H1 (cell line): ENCODE results near the gene LAMB3. TPM values are rescaled to one million over a fixed set of nuclear protein-coding genes. Genes with fewer than 3 reads are reported as not detected.

Experiments
- CTCF ChIA-PET: fragments of 300-600 bp; sonication (Branson Sonifier 250); formaldehyde crosslinking; loops from one replicate; lab custom pipeline; 2021; ENCODE audit not compliant: partially characterized antibody; lab: Charles Lee
- POLR2A ChIA-PET: fragments of 300-600 bp; sonication (Branson Sonifier 250); formaldehyde crosslinking; loops from one replicate; lab custom pipeline; 2021; ENCODE audit warnings: inconsistent platforms; ENCODE audit not compliant: partially characterized antibody; lab: Charles Lee
- DNase-seq, 2 experiments: peaks; one replicate each; pipeline versions ENCODE4 v3.0.0 to v3.0.0-alpha.2; 2010 to 2022; ENCODE audit warnings: low spot score in 2 of 2, low read depth in 1 of 2, mixed read lengths in 1 of 2
- FAIRE-seq: peaks from 2 replicates; lab custom pipeline; 2011; peaks lifted over from hg19 to GRCh38; lab: Jason Lieb, UNC
- H2AFZ ChIP-seq: 2 replicates; pipeline ENCODE4 v1.8.1; 2012; ENCODE audit warnings: low read length, inconsistent platforms
- H2AK5ac ChIP-seq: 2 replicates; pipeline ENCODE4 v1.6.1; 2013; ENCODE audit warnings: low read depth, low read length
- H2BK120ac ChIP-seq: replicated peaks from 2 replicates; pipeline ENCODE3; 2013; ENCODE audit warnings: low read depth, low read length, inconsistent platforms
- H2BK12ac ChIP-seq: 2 replicates; pipeline ENCODE4 v1.6.1; 2013; ENCODE audit warnings: low read depth, low read length
- H2BK15ac ChIP-seq: 2 replicates; pipeline ENCODE4 v1.6.1; 2013; ENCODE audit warnings: low read length
- H2BK20ac ChIP-seq: 2 replicates; pipeline ENCODE4 v1.6.1; 2013; ENCODE audit warnings: low read length
- H2BK5ac ChIP-seq: 2 replicates; pipeline ENCODE4 v1.6.1; 2013; ENCODE audit warnings: low read depth, low read length
- H3K14ac ChIP-seq: 2 replicates; pipeline ENCODE4 v1.6.1; 2013; ENCODE audit warnings: inconsistent platforms; ENCODE audit not compliant: insufficient read length
- H3K18ac ChIP-seq: 2 replicates; pipeline ENCODE4 v1.6.1; 2013; ENCODE audit warnings: low read length; ENCODE audit errors: extremely low read depth
- H3K23ac ChIP-seq: 2 replicates; pipeline ENCODE4 v1.6.1; 2013; ENCODE audit warnings: inconsistent platforms; ENCODE audit not compliant: insufficient read length
- H3K23me2 ChIP-seq: 2 replicates; pipeline ENCODE4 v1.6.1; 2013; ENCODE audit warnings: low read depth, low read length
- H3K27ac ChIP-seq: 2 replicates; pipeline ENCODE4 v1.6.1; 2011; ENCODE audit warnings: low read depth, low read length, inconsistent platforms
- H3K27me3 ChIP-seq, 4 experiments: replicated peaks in 1 of 4; 1 replicate in 1 of 4; 2 replicates in 3 of 4; pipeline versions ENCODE4 v1.6.1 to v1.8.1; 2011 to 2013; ENCODE audit warnings: low read length in 3 of 4, mild to moderate bottlenecking in 3 of 4, inconsistent platforms in 2 of 4, mixed read lengths in 2 of 4, moderate library complexity in 1 of 4; ENCODE audit not compliant: control insufficient read depth in 3 of 4, insufficient read depth in 3 of 4; ENCODE audit errors: extremely low read depth in 1 of 4
- H3K36me3 ChIP-seq, 4 experiments: 2 replicates each; pipeline versions ENCODE4 v1.6.1 to v1.8.1; 2011 to 2013; ENCODE audit warnings: mild to moderate bottlenecking in 4 of 4, low read length in 3 of 4, moderate library complexity in 2 of 4, control low read depth in 1 of 4, inconsistent platforms in 1 of 4; ENCODE audit not compliant: insufficient read depth in 4 of 4, control insufficient read depth in 2 of 4
- H3K4ac ChIP-seq: replicated peaks from 2 replicates; pipeline ENCODE3; 2013; ENCODE audit warnings: low read length, low read depth, mixed read lengths, inconsistent platforms; ENCODE audit not compliant: insufficient read length
- H3K4me1 ChIP-seq, 4 experiments: replicated peaks in 1 of 4; 1 replicate in 1 of 4; 2 replicates in 3 of 4; pipeline versions ENCODE4 v1.6.1 to v1.8.1; 2011 to 2013; ENCODE audit warnings: low read length in 3 of 4, inconsistent platforms in 2 of 4, mixed read lengths in 1 of 4; ENCODE audit not compliant: insufficient read depth in 4 of 4, control insufficient read depth in 3 of 4
- H3K4me2 ChIP-seq, 2 experiments: 2 replicates each; pipeline versions ENCODE4 v1.6.1 to v1.8.1; 2011 to 2013; ENCODE audit warnings: low read depth in 2 of 2, low read length in 2 of 2, control low read depth in 1 of 2, inconsistent platforms in 1 of 2, mild to moderate bottlenecking in 1 of 2; ENCODE audit not compliant: insufficient read depth in 1 of 2
- H3K4me3 ChIP-seq, 4 experiments: fragments of 200-600, 300-600 bp in 1 of 4; sonication (generic), shearing (Covaris generic), sonication (Bioruptor Twin) in 1 of 4; 2 replicates each; pipeline versions ENCODE4 v1.5.1 to v1.8.1; 2011 to 2016; ENCODE audit warnings: low read length in 4 of 4, low read depth in 3 of 4, control low read depth in 2 of 4, inconsistent platforms in 2 of 4, mild to moderate bottlenecking in 2 of 4, mixed read lengths in 1 of 4, moderate library complexity in 1 of 4; ENCODE audit not compliant: insufficient read depth in 2 of 4; ENCODE audit errors: extremely low read depth in 1 of 4
- H3K56ac ChIP-seq: replicated peaks from 2 replicates; pipeline ENCODE3; 2013; ENCODE audit warnings: low read depth, mild to moderate bottlenecking, mixed read lengths, low read length, inconsistent platforms; ENCODE audit not compliant: insufficient read length
- H3K79me1 ChIP-seq: 2 replicates; pipeline ENCODE4 v1.6.1; 2013; ENCODE audit warnings: low read depth, low read length, control low read depth
- H3K79me2 ChIP-seq, 2 experiments: 2 replicates each; pipeline versions ENCODE4 v1.6.1 to v1.8.1; 2012 to 2013; ENCODE audit warnings: low read length in 2 of 2, mild to moderate bottlenecking in 2 of 2, inconsistent platforms in 1 of 2; ENCODE audit not compliant: insufficient read depth in 2 of 2, control insufficient read depth in 1 of 2
- H3K9ac ChIP-seq, 4 experiments: replicated peaks in 1 of 4; 1 replicate in 1 of 4; 2 replicates in 3 of 4; pipeline versions ENCODE4 v1.6.1 to v1.8.1; 2011 to 2013; ENCODE audit warnings: low read depth in 3 of 4, low read length in 3 of 4, control low read depth in 2 of 4, mild to moderate bottlenecking in 2 of 4, moderate library complexity in 2 of 4, inconsistent platforms in 1 of 4; ENCODE audit errors: extremely low read depth in 1 of 4
- H3K9me3 ChIP-seq, 2 experiments: 2 replicates each; pipeline versions ENCODE4 v1.6.1 to v1.8.1; 2012 to 2013; ENCODE audit warnings: mild to moderate bottlenecking in 2 of 2, moderate library complexity in 2 of 2, control low read depth in 1 of 2, inconsistent platforms in 1 of 2, low read depth in 1 of 2, low read length in 1 of 2, mixed read lengths in 1 of 2; ENCODE audit not compliant: insufficient read depth in 2 of 2
- H4K20me1 ChIP-seq, 2 experiments: replicated peaks in 1 of 2; 2 replicates each; pipeline versions ENCODE3 to v1.8.1; 2011 to 2013; ENCODE audit warnings: inconsistent platforms in 2 of 2, low read length in 2 of 2, mild to moderate bottlenecking in 1 of 2; ENCODE audit not compliant: insufficient read depth in 2 of 2, control insufficient read depth in 1 of 2
- H4K5ac ChIP-seq: 2 replicates; pipeline ENCODE4 v1.6.1; 2013; ENCODE audit warnings: low read length, low read depth, mixed read lengths, inconsistent platforms; ENCODE audit not compliant: insufficient read length
- H4K8ac ChIP-seq: 2 replicates; pipeline ENCODE4 v1.8.0; 2013; ENCODE audit warnings: mild to moderate bottlenecking, moderate library complexity, low read length, inconsistent platforms; ENCODE audit not compliant: insufficient read depth; ENCODE audit errors: extremely low read depth
- H4K91ac ChIP-seq: replicated peaks from 2 replicates; pipeline ENCODE3; 2013; ENCODE audit warnings: low read length, mixed read lengths, inconsistent platforms; ENCODE audit not compliant: insufficient read length
- CHD1 ChIP-seq: IDR thresholded peaks from 2 replicates; pipeline ENCODE4 v1.6.1; 2012; ENCODE audit warnings: low read depth, low read length, improper control_type of control experiment
- GTF2F1 ChIP-seq: IDR thresholded peaks from 2 replicates; pipeline ENCODE4 v1.6.1; 2012; ENCODE audit warnings: low read depth, low read length, improper control_type of control experiment, borderline replicate concordance
- HDAC6 ChIP-seq: IDR thresholded peaks from one replicate; pipeline ENCODE4 v1.7.1; 2012; ENCODE audit warnings: low read depth, mild to moderate bottlenecking, inconsistent platforms, low read length, moderate library complexity
- KDM1A ChIP-seq: fragments of 200-600, 300-600 bp; sonication (generic); IDR thresholded peaks from 2 replicates; pipeline ENCODE4 v1.7.1; 2016; ENCODE audit warnings: mild to moderate bottlenecking, low read length, borderline replicate concordance
- RAD21 ChIP-seq, 2 experiments: IDR thresholded peaks in 1 of 2; conservative IDR thresholded peaks in 1 of 2; 2 replicates each; pipeline ENCODE4 v1.6.1; 2011; ENCODE audit warnings: low read depth in 2 of 2, low read length in 2 of 2, improper control_type of control experiment in 1 of 2, inconsistent platforms in 1 of 2, mild to moderate bottlenecking in 1 of 2, moderate library complexity in 1 of 2
- RBBP5 ChIP-seq: IDR thresholded peaks from 2 replicates; pipeline ENCODE4 v1.7.1; 2012; ENCODE audit warnings: low read depth, mild to moderate bottlenecking, inconsistent platforms, low read length, moderate library complexity, borderline replicate concordance
- SP4 ChIP-seq: IDR thresholded peaks from 2 replicates; pipeline ENCODE4 v1.6.1; 2012; ENCODE audit warnings: low read length, inconsistent platforms
- WGBS, 2 experiments: shearing (Covaris generic) in 1 of 2; methylation state at CpG; one replicate each; pipeline versions ENCODE4 v1.1.6 to v1.1.7; 2013 to 2015; ENCODE audit warnings: low lambda C conversion rate in 2 of 2, mixed read lengths in 2 of 2, inconsistent platforms in 1 of 2, low coverage in 1 of 2, missing lambda C conversion rate in 1 of 2; ENCODE audit not compliant: insufficient replicate concordance in 2 of 2, insufficient coverage in 1 of 2, insufficient read length in 1 of 2; ENCODE audit errors: extremely low coverage in 1 of 2, missing lambda C conversion rate in 1 of 2; 5-methylcytosine and 5-hydroxymethylcytosine counted together
- polyA plus RNA-seq, 7 experiments: library from polyadenylated mRNA; depleted of rRNA in 3 of 7; stranded (reverse) in 5 of 7; unstranded in 2 of 7; fragments of >200 nt in 5 of 7; fragments of 200-250 nt in 2 of 7; gene quantifications; 1 replicate in 5 of 7; 2 replicates in 1 of 7; 4 replicates in 1 of 7; pipeline versions ENCODE4 v1.2.1 to v1.2.3, GENCODE V29; 2011 to 2013; ENCODE audit warnings: missing spikeins in 2 of 7, mixed read lengths in 2 of 7
- total RNA-seq: library from RNA; stranded (reverse); fragmentation: NEBNext Ultra II Directional; extraction: Animal tissue kit (Norgen Biotek cat#: 25700); gene quantifications from 2 replicates; pipeline ENCODE4 v1.2.1, GENCODE V29; 2021
- TF ChIP-seq, protein P1 (sequence below): IDR thresholded peaks from 2 replicates; pipeline ENCODE4 v1.6.1; 2011; ENCODE audit warnings: low read depth, mild to moderate bottlenecking, low read length; ENCODE audit not compliant: insufficient read depth
- TF ChIP-seq, protein P2 (sequence below): IDR thresholded peaks from 2 replicates; pipeline ENCODE4 v1.6.1; 2012; ENCODE audit warnings: inconsistent platforms

LAMB3 gene
- total and polyA plus RNA-seq, 2 of the 8 experiments (the other 6 are each of a cell fraction or from before 2014, with no cell fraction given) = 0.45 to 0.50 TPM

- POLR2A ChIA-PET = interaction anchor here (0.7 to 1.2 kb wide), 2 partner anchors 9 to 58 kb away, joined by 3 to 5 read pairs; partner anchors contain the start of gene LAMB3
- Histone ChIP-seq H2BK15ac (no peak overlapping the region), H2AFZ (no peak overlapping the region), H3K4me2 (no peak overlapping the region), H2BK12ac (no peak overlapping the region), H3K4me1 (0 out of 7 replicates have a peak, but pooled peaks cover 0 to 5% (median 0%) of the 10 kb centered on the region in 4 experiments), H3K14ac (no peak overlapping the region), H3K27ac (no peak overlapping the region), H3K18ac (no peak overlapping the region), H4K91ac (no peak overlapping the region), H3K27me3 (no peaks in the 10 kb centered on the region), H3K9me3 (no peaks in the 10 kb centered on the region), H3K23me2 (no peaks in the 10 kb centered on the region), H2BK120ac (no peak overlapping the region), H2AK5ac (no peak overlapping the region), H3K4me3 (no peak overlapping the region), H2BK20ac (peak overlapping the region; percentile 15; the same call in 1 of the 2 replicates), H3K79me1 (no peaks in the 10 kb centered on the region), H4K5ac (no peak overlapping the region), H4K20me1 (no peaks in the 10 kb centered on the region), H3K9ac (no peak overlapping the region), H3K36me3 (no peaks in the 10 kb centered on the region), H3K4ac (no peak overlapping the region), H2BK5ac (no peak overlapping the region), H3K23ac (no peak overlapping the region), H3K79me2 (no peaks in the 10 kb centered on the region), H4K8ac (no peak overlapping the region), H3K56ac (no peak overlapping the region)
- CTCF ChIA-PET = interaction anchor here (0.8 to 3.8 kb wide), 17 partner anchors 9 to 85 kb away, joined by 3 to 23 read pairs (median 5); partner anchors contain the start of gene LAMB3
- FAIRE-seq (no peak), DNase-seq (no peak)
- 100% methylated on average over 2 of the region's 2 CpGs; no CpG with 5 or more reads in 1 of the 2 experiments for WGBS, 2 experiments
- TF ChIP-seq HDAC6 = no peak
- TF ChIP-seq GTF2F1 = no peak
- TF ChIP-seq, protein P1, sequence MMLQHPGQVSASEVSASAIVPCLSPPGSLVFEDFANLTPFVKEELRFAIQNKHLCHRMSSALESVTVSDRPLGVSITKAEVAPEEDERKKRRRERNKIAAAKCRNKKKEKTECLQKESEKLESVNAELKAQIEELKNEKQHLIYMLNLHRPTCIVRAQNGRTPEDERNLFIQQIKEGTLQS = no peak
- TF ChIP-seq SP4 = no peak
- no peak for TF ChIP-seq CHD1
- no peak for TF ChIP-seq KDM1A
- no peak for TF ChIP-seq RBBP5
- TF ChIP-seq, protein P2, sequence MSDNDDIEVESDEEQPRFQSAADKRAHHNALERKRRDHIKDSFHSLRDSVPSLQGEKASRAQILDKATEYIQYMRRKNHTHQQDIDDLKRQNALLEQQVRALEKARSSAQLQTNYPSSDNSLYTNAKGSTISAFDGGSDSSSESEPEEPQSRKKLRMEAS = no peak
- no peak for TF ChIP-seq RAD21 (IDR thresholded peaks at IDR 0.05 in 1 of 2, conservative IDR thresholded peaks at IDR 0.05 in 1 of 2; ENCODE audit: low read depth in 2 of 2, low read length in 2 of 2)
Observed at GRCh38 chr1:209643285-209644020, 8.8 kb downstream of the LAMB3 start.
